ENCODE data around the gene RAB40C. TPM values are rescaled to one million over a fixed set of nuclear protein-coding genes. Genes with fewer than 3 reads are reported as not detected.

The RAB40C gene
- total and polyA plus RNA-seq, 2 donors (not counting 1 experiment from before 2014, with no cell fraction given) = 3.2 to 11.6 TPM

DNA sequence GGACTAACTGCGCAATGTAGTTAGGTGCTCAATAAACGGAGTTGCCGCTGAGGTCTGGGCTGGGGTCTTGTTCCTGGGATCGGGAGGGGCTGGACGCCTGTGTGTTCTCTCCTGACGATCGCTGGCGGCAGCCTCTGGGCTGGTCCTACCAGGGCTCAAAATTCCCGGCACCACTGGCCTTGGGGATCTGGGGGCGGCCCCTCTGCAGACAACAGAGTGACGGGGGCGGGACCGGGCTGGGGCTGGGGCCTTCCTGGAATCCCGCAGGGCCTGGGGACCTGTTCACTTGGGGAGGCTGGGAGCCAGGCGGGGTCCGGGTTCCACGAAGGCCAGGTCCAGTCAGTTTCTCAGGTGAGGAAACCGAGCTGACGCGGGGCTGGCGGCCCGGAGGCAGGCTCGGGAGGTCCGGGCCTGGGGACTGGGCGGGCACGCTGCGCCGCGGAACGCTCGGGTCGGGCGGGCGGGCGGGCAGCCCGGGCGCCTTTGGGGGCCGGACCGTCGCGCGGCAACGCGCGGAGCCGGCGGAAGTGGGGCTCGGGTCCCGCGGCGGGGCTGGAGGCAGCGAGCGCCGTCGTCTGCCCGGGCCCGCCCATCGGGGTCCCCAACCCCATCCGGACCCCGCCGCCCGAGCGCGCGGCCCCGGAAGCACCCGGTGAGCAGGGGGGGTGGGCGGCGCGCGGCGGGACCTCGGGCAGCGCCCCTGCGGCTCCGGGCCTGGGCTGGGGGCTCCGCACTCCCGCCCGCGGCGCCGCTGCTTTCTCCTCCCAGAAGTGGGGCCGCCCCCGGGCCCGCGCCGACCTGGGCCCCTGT is 20.2 kb upstream of the RAB40C start, which contains the start of gene PIGQ:
Gene PIGQ, plus strand, starts transcription at position 524 of the 810 bp plus-strand sequence. CDS start 4,107 bp downstream, outside the sequence.
- Histone ChIP-seq H3K27ac (ENCODE audit: insufficient read depth, low read length) (peak within 1 kb of the TSS; percentile 57), H2AFZ (ENCODE audit: low read length) (peak within 1 kb of the TSS; percentile 55), H3K79me2 (ENCODE audit: control insufficient read depth, insufficient read depth, low read length) (peaks cover 10% of the 10 kb centered on the region), H4K20me1 (ENCODE audit: control insufficient read depth, extremely low read depth, insufficient read depth, low read length) (no peaks in the 10 kb centered on the region), H3K4me3 (replicated peaks in 1 of 4; ENCODE audit: control extremely low read depth in 1 of 4, insufficient read depth in 1 of 4, low read depth in 3 of 4, low read length in 4 of 4) (peak within 1 kb of the TSS; percentile 78 to 87 (median 82)), H3K27me3 (ENCODE audit: control insufficient read depth, insufficient read depth, low read length) (no peaks in the 10 kb centered on the region), H3K9me3 (ENCODE audit: control insufficient read depth, insufficient read depth, low read depth, low read length) (no peaks in the 10 kb centered on the region), H3K36me3 (ENCODE audit: control insufficient read depth, insufficient read depth, low read length) (peaks cover 4% of the 10 kb centered on the region), H3K4me1 (ENCODE audit: control insufficient read depth, extremely low read depth, insufficient read depth, low read length) (peaks cover 17% of the 10 kb centered on the region), H3K9ac (ENCODE audit: insufficient read depth, low read length) (peak within 1 kb of the TSS; percentile 77), H3K4me2 (ENCODE audit: extremely low read depth, insufficient read depth, low read length) (peak within 1 kb of the TSS; percentile 88)
- no peak for TF ChIP-seq EZH2 (IDR thresholded peaks at IDR 0.05; ENCODE audit: low read length, missing control alignments)
- TF ChIP-seq, protein P1, sequence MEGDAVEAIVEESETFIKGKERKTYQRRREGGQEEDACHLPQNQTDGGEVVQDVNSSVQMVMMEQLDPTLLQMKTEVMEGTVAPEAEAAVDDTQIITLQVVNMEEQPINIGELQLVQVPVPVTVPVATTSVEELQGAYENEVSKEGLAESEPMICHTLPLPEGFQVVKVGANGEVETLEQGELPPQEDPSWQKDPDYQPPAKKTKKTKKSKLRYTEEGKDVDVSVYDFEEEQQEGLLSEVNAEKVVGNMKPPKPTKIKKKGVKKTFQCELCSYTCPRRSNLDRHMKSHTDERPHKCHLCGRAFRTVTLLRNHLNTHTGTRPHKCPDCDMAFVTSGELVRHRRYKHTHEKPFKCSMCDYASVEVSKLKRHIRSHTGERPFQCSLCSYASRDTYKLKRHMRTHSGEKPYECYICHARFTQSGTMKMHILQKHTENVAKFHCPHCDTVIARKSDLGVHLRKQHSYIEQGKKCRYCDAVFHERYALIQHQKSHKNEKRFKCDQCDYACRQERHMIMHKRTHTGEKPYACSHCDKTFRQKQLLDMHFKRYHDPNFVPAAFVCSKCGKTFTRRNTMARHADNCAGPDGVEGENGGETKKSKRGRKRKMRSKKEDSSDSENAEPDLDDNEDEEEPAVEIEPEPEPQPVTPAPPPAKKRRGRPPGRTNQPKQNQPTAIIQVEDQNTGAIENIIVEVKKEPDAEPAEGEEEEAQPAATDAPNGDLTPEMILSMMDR (conservative IDR thresholded peaks at IDR 0.05 in 1 of 2, IDR thresholded peaks at IDR 0.05 in 1 of 2; ENCODE audit: low read depth in 1 of 2, low read length in 2 of 2) = no peak
- DNase-seq (ENCODE audit: low read depth in 2 of 2) = peak; percentile 47 to 63

DNA sequence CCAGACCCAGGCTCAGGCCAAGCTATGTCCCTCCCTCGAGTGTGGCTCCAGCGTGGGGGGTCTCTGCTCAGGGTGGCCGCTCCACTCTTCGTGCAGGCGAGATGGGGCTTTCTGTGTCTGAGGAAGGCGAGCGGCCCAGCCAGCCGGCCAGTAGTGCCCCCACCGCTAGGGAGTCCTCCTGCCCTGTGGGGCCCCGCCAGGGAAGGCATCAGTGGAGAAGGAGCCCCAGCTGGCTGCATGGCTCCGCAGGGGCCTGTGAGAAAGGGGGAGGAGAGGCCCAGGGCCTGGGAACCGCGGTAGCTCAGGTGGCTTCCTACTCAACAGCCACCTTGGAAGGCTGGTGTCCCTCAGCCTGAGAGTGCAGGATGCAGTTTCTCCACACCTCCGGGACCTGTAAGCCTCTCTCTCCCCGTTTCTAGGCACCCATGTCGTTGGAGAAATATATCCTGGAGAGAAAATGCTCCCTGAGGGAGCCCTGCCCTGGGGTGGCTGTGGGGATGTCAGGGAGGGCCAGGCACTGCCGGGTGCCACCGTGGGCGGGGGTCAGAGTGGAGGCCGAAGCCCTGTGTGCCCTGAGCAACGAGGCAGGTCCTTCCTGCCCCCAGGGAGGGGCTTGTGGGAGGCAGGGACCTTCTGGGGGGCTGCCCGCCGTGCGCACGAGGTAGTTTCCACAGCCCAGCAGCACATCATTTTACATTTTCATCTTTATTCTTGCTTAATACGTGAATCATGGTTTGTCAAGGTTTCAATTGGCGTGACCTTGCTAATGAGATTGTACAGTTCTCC is 16.8 kb upstream of the RAB40C start:
- Histone ChIP-seq H3K4me1 (ENCODE audit: control insufficient read depth, extremely low read depth, insufficient read depth, low read length) (peaks cover 4% of the 10 kb centered on the region), H2AFZ (ENCODE audit: low read length) (no peak overlapping the region), H3K4me3 (replicated peaks in 1 of 4; ENCODE audit: control extremely low read depth in 1 of 4, insufficient read depth in 1 of 4, low read depth in 3 of 4, low read length in 4 of 4) (no peak overlapping the region), H3K9ac (ENCODE audit: insufficient read depth, low read length) (no peak overlapping the region), H3K4me2 (ENCODE audit: extremely low read depth, insufficient read depth, low read length) (no peak overlapping the region), H3K27ac (ENCODE audit: insufficient read depth, low read length) (no peak overlapping the region), H3K9me3 (ENCODE audit: control insufficient read depth, insufficient read depth, low read depth, low read length) (no peaks in the 10 kb centered on the region), H3K36me3 (ENCODE audit: control insufficient read depth, insufficient read depth, low read length) (peaks cover 8% of the 10 kb centered on the region), H4K20me1 (ENCODE audit: control insufficient read depth, extremely low read depth, insufficient read depth, low read length) (no peaks in the 10 kb centered on the region), H3K27me3 (ENCODE audit: control insufficient read depth, insufficient read depth, low read length) (no peaks in the 10 kb centered on the region), H3K79me2 (ENCODE audit: control insufficient read depth, insufficient read depth, low read length) (peaks cover 10% of the 10 kb centered on the region)
- DNase-seq (ENCODE audit: low read depth in 2 of 2) = no peak
- TF ChIP-seq EZH2 (IDR thresholded peaks at IDR 0.05; ENCODE audit: low read length, missing control alignments) = no peak
- TF ChIP-seq, protein P1 (conservative IDR thresholded peaks at IDR 0.05 in 1 of 2, IDR thresholded peaks at IDR 0.05 in 1 of 2; ENCODE audit: low read depth in 1 of 2, low read length in 2 of 2) = no peak

Data from fibroblast of lung (primary cell).